Renal cortical epithelial cell (primary cell): ENCODE measurements around the gene C16orf89. TPM values are rescaled to one million over a fixed set of nuclear protein-coding genes. Genes with fewer than 3 reads are reported as not detected.

Experiments used
- DNase-seq: peaks from one replicate; pipeline ENCODE4 v3.0.0-alpha.2; 2011; ENCODE audit warnings: low read depth
- total RNA-seq: library from RNA; depleted of rRNA; stranded (reverse); fragments of >200 nt; gene quantifications from 2 replicates; pipeline ENCODE4 v1.2.3, GENCODE V29; 2014

Gene C16orf89
- total RNA-seq, 1 donor from 2014 or later, result 0.15 TPM

DNA sequence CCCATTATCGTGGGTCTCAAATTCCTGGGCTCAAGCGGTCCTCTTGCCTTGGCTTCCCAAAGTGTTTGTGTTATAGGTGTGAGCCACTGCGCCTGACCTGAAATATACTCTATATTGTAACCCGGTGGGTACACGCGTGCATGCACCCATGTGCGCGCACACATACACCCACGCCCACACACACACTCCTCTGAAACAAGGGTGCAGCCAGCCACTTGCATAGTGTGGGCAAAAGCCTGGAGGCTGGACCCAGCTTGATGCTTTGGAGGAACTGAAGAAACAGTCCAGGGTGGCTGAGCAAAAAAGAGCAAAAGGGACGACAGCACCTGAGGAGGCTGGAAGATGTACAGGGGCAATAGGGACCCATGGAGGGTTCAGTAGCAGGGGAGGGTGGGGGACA, 61.9 kb downstream of the C16orf89 start:
- no peak for DNase-seq

DNA sequence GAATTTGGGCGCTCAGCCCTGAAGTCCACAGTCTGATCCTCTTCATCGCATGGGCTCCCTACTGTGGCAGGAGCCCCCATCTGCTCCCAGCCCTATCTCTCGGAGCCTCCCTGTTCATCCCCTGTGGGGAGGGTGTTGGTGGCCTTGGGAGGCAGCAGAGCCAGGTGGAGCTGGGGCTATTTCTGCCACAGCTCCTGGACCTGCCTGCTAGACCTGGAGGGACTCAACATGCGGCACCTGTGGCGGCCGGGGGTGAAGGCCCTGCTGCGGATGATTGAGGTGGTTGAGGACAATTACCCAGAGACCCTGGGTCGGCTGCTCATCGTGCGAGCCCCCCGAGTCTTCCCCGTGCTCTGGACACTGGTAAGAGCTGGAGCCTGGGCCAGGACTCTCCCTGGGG, 62.5 kb downstream of the C16orf89 start:
- DNase-seq, result no peak

DNA sequence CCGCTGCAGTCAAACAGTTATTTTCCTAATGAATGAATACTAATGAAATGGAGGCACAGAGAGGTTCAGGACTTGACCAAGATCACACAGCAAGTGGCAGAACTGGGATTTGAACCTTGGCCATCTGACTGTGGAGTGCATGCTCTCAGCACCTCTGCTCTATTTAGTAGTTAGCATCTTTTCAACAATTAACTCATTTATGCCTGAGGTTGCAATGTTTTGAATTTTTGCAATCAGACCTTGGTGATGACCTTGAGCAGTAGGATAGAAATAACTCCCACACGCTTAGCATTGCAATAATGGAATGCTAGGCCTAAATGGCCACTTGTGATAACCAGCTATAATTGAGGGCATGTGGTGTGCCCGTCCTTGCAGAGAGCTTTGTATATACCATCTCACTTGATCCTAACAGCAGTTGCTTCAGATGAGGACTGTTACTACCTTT, 63.0 kb downstream of the C16orf89 start:
- no peak for DNase-seq

DNA sequence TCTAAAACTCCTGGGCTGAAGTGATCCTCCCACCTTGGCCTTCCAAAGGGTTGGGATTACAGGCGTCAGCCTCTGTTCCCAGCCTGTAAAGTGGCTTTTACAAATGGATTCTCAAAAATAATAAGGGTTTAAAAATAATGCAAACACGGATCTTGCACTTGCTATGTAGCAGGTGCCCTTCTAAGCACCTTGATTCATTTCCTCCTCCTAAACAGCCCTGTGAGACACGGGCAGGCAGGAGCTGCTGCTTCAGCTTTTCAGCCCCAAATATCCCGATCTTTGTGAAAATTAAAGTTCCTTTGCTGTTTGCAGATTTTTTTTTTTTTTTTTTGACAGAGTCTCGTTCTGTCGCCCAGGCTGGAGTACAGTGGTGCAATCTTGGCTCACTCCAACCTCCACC, 63.8 kb downstream of the C16orf89 start:
- DNase-seq, result no peak

DNA sequence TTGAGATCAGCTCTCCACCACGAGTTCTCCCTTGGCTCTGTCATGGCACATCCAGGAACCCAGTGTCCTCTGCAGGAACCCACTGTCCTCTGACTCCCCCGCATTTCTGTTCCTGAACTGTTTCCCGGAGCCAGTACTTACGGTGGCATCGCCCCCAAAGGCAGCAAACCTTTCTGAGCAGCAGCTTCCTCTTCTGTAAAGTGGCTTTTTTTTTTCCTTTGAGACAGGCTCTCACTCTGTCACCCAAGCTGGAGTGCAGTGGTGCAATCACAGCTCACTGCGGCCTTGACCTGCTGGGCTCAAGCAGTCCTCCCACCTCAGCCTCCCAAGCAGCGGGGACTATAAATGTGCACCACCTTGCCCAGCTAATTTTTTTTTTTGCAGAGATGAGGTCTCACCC, 64.2 kb downstream of the C16orf89 start:
- no peak for DNase-seq

DNA sequence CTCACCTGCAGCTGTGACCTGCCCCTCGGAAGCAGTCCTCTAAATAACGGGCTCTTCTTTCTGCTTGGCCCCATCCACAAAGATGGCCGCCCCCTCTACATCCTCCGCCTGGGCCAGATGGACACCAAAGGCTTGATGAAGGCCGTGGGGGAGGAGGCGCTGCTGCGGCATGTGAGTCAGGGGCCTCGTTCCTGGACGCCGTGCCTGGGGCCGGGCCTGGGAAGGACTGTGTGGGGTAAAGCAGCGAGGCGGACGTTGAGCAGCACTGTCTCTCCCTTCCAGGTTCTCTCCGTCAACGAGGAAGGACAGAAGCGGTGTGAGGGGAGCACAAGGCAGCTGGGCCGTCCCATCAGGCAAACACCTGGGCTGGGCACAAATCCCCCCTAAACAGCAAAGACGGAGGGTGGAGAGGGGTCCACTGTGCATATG, 65.2 kb downstream of the C16orf89 start:
- DNase-seq, result no peak

DNA sequence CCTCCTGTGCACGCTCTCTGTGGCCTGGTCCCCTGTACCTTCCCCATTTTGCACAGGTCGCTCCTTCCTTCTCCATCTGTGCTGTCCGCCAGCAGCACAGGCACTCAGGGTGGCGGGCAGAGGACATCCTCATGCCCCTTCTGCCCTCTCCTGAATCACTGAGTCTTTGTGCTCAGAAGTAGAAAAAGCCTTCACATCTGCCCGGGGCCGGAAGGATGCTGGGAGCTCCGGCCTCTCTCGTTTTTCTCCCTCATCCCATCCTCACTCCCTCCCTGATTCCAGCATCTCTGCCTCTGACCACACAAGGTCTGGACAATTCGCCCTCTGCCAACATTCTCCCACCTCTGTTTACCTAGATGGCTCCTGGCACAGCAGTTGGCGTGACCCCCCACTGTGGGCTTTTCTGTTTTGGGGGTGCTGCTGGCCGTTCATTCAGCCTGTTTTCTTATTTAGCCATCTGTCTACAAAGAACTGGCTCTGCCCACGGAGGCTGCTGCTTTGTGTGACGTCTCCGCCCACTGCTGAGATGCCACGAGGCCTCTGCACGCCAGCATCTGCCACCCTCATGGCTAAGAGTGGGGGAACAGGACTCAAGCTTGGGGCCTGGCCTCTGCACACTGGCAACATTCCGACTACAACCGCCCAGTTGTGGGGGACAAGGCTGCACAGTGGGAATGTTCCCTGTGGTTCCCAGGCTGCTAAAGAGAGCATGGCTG, 70.9 kb downstream of the C16orf89 start:
- no peak for DNase-seq

Other genes starting within 250 kb of the C16orf89 start
- 57.1 and 106 TPM in 2 replicates for gene GLYR1, start 218.7 kb downstream of the C16orf89 start, total RNA-seq
- 18.2 and 33.1 TPM in 2 replicates for gene UBN1, start 218.5 kb downstream of the C16orf89 start, total RNA-seq
- gene PPL, start 128.8 kb downstream of the C16orf89 start, total RNA-seq, result 17.0 and 35.4 TPM in 2 replicates
- gene SEC14L5, start 107.6 kb downstream of the C16orf89 start, total RNA-seq, result 0.10 TPM in 1 of 2 replicates, not detected in the other
- 12.5 and 20.2 TPM in 2 replicates for gene NAGPA, start 32.0 kb downstream of the C16orf89 start, total RNA-seq
- gene ALG1, start 5.9 kb upstream of the C16orf89 start, total RNA-seq, result 20.8 and 27.8 TPM in 2 replicates
- 12.3 and 13.9 TPM in 2 replicates for gene EEF2KMT, start 31.8 kb upstream of the C16orf89 start, total RNA-seq